CD4-positive, CD25-positive, alpha-beta regulatory T cell (primary cell): Measurements from ENCODE around the gene TMSB10. TPM values are rescaled to one million over a fixed set of nuclear protein-coding genes. Genes with fewer than 3 reads are reported as not detected.

Experiments
- ATAC-seq, 2 donors: fragments of 150-1000 bp; cut with Tn5 transposase; one replicate each; pipeline ENCODE4 v1.10.0; 2021; ENCODE audit warnings: low read depth in 2 of 2, moderate number of reproducible peaks in 2 of 2, moderate library complexity in 1 of 2
- DNase-seq, 3 donors: peaks; one replicate each; pipeline versions ENCODE4 v3.0.0 to v3.0.0-alpha.2; 2012 to 2022; ENCODE audit warnings: mixed read lengths in 1 of 3
- H3K27ac ChIP-seq: one replicate; pipeline ENCODE4 v1.7.0; 2013; ENCODE audit warnings: mild to moderate bottlenecking, low read length; ENCODE audit not compliant: insufficient read depth, poor library complexity, severe bottlenecking
- H3K27me3 ChIP-seq: one replicate; pipeline ENCODE4 v1.7.0; 2013; ENCODE audit warnings: low read length; ENCODE audit not compliant: control insufficient read depth, insufficient read depth
- H3K36me3 ChIP-seq: one replicate; pipeline ENCODE4 v1.7.0; 2013; ENCODE audit warnings: mild to moderate bottlenecking, low read length, moderate library complexity; ENCODE audit not compliant: control insufficient read depth, insufficient read depth
- H3K4me1 ChIP-seq: 2 replicates; pipeline ENCODE4 v1.7.0; 2013; ENCODE audit warnings: mild to moderate bottlenecking, low read length; ENCODE audit not compliant: insufficient read depth, control insufficient read depth, poor library complexity, severe bottlenecking
- H3K4me3 ChIP-seq: one replicate; pipeline ENCODE4 v1.7.0; 2013; ENCODE audit warnings: low read depth, mild to moderate bottlenecking, low read length, moderate library complexity
- H3K9me3 ChIP-seq, 2 experiments: 1 replicate in 1 of 2; 2 replicates in 1 of 2; pipeline ENCODE4 v1.7.0; 2013; ENCODE audit warnings: low read length in 2 of 2, mild to moderate bottlenecking in 1 of 2, moderate library complexity in 1 of 2; ENCODE audit not compliant: control insufficient read depth in 2 of 2
- H3K27ac Mint-ChIP-seq, 3 donors: one replicate each; pipeline ENCODE4 v1.8.0; 2020 to 2022; ENCODE audit warnings: mild to moderate bottlenecking in 3 of 3, mixed read lengths in 3 of 3, moderate library complexity in 2 of 3
- H3K27me3 Mint-ChIP-seq: one replicate; pipeline ENCODE4 v1.8.0; 2022; ENCODE audit warnings: mild to moderate bottlenecking, mixed read lengths
- H3K36me3 Mint-ChIP-seq: one replicate; pipeline ENCODE4 v1.8.0; 2020; ENCODE audit warnings: mixed read lengths
- H3K4me1 Mint-ChIP-seq, 4 donors: one replicate each; pipeline ENCODE4 v1.8.0; 2020 to 2022; ENCODE audit warnings: mixed read lengths in 4 of 4, mild to moderate bottlenecking in 1 of 4
- H3K4me3 Mint-ChIP-seq, 4 donors: one replicate each; pipeline ENCODE4 v1.8.0; 2020 to 2022; ENCODE audit warnings: mild to moderate bottlenecking in 4 of 4, mixed read lengths in 4 of 4, moderate library complexity in 3 of 4
- H3K9me3 Mint-ChIP-seq, 7 donors: one replicate each; pipeline ENCODE4 v1.8.0; 2020 to 2022; ENCODE audit warnings: mixed read lengths in 7 of 7, mild to moderate bottlenecking in 3 of 7, moderate library complexity in 2 of 7
- polyA plus RNA-seq, 4 donors: library from polyadenylated mRNA; unstranded; fragments of 300-500 nt; fragmentation: Illumina TruSeq; gene quantifications; one replicate each; pipeline ENCODE4 v1.2.3, GENCODE V29; 2021
- total RNA-seq: library from RNA; stranded (reverse); gene quantifications from one replicate; pipeline ENCODE4 v1.2.3, GENCODE V29; 2022

Gene TMSB10
- total and polyA plus RNA-seq, 5 donors from 2014 or later: 2,468 to 10,693 (median 7,091) TPM

- no peaks in the 10 kb centered on the region for H3K9me3 Mint-ChIP-seq
- Histone ChIP-seq H3K4me3 (peak overlapping the region; percentile 70), H3K36me3 (no peaks in the 10 kb centered on the region), H3K4me1 (peaks cover 49% of the 10 kb centered on the region), H3K9me3 (no peaks in the 10 kb centered on the region), H3K27me3 (no peaks in the 10 kb centered on the region), H3K27ac (peak overlapping the region; percentile 66)
- no peak for ATAC-seq
- no peaks in the 10 kb centered on the region for H3K36me3 Mint-ChIP-seq
- H3K27ac Mint-ChIP-seq: peak overlapping the region; percentile 95 to 96 (median 96)
- H3K4me3 Mint-ChIP-seq: peak overlapping the region in 3 of 4 donors; percentile 28 to 71 (median 65)
- no peak for DNase-seq
- H3K4me1 Mint-ChIP-seq: peaks cover 33 to 75% (median 54%) of the 10 kb centered on the region in 4 donors
- H3K27me3 Mint-ChIP-seq: no peaks in the 10 kb centered on the region
Measured at GRCh38 chr2:84897773-84898172, 7.7 kb upstream of the TMSB10 start.

GRCh38 chr2:84899304-84900204 is 5.9 kb upstream of the TMSB10 start:
- H3K4me3 Mint-ChIP-seq: peak overlapping the region in 1 of 4 donors; percentile 48
- no peak for ATAC-seq
- DNase-seq: no peak
- no peaks in the 10 kb centered on the region for H3K9me3 ChIP-seq
- H3K27ac Mint-ChIP-seq: peak overlapping the region; percentile 48 to 96 (median 96)
- no peaks in the 10 kb centered on the region for H3K27me3 ChIP-seq
- H3K4me1 Mint-ChIP-seq: peaks cover 33 to 81% (median 54%) of the 10 kb centered on the region in 4 donors
- no peaks in the 10 kb centered on the region for H3K36me3 Mint-ChIP-seq
- H3K27me3 Mint-ChIP-seq: no peaks in the 10 kb centered on the region
- no peaks in the 10 kb centered on the region for H3K36me3 ChIP-seq
- H3K4me3 ChIP-seq: no peak overlapping the region
- H3K4me1 ChIP-seq: peaks cover 48% of the 10 kb centered on the region
- no peak overlapping the region for H3K27ac ChIP-seq
- no peaks in the 10 kb centered on the region for H3K9me3 Mint-ChIP-seq

GRCh38 chr2:84900971-84901370 is 4.5 kb upstream of the TMSB10 start:
- peaks cover 22 to 71% (median 47%) of the 10 kb centered on the region in 4 donors for H3K4me1 Mint-ChIP-seq
- H3K27me3 Mint-ChIP-seq: no peaks in the 10 kb centered on the region
- H3K27me3 ChIP-seq: no peaks in the 10 kb centered on the region
- H3K27ac ChIP-seq: no peak overlapping the region
- DNase-seq (no peak), ATAC-seq (no peak)
- H3K4me3 Mint-ChIP-seq: peak overlapping the region in 2 of 4 donors; percentile 48 to 72
- peaks cover under 1% of the 10 kb centered on the region for H3K36me3 Mint-ChIP-seq
- no peaks in the 10 kb centered on the region for H3K36me3 ChIP-seq
- no peak overlapping the region for H3K27ac Mint-ChIP-seq
- H3K4me3 ChIP-seq: no peak overlapping the region
- H3K9me3 Mint-ChIP-seq: no peaks in the 10 kb centered on the region
- H3K9me3 ChIP-seq: no peaks in the 10 kb centered on the region
- peaks cover 37% of the 10 kb centered on the region for H3K4me1 ChIP-seq

- Histone ChIP-seq H3K27ac (no peak overlapping the region), H3K9me3 (no peaks in the 10 kb centered on the region), H3K36me3 (peaks cover 4% of the 10 kb centered on the region), H3K4me3 (no peak overlapping the region), H3K4me1 (peaks cover 37% of the 10 kb centered on the region), H3K27me3 (no peaks in the 10 kb centered on the region)
- H3K27me3 Mint-ChIP-seq: no peaks in the 10 kb centered on the region
- no peaks in the 10 kb centered on the region for H3K9me3 Mint-ChIP-seq
- H3K36me3 Mint-ChIP-seq: peaks cover 7% of the 10 kb centered on the region
- DNase-seq (no peak), ATAC-seq (no peak)
- H3K27ac Mint-ChIP-seq: no peak overlapping the region
- peak overlapping the region in 1 of 4 donors; percentile 92 for H3K4me3 Mint-ChIP-seq
- H3K4me1 Mint-ChIP-seq: peaks cover 21 to 65% (median 42%) of the 10 kb centered on the region in 4 donors
Measured at GRCh38 chr2:84901593-84902120, 3.8 kb upstream of the TMSB10 start.

GRCh38 chr2:84902526-84902925 is 2.9 kb upstream of the TMSB10 start:
- H3K9me3 Mint-ChIP-seq: peaks cover 0 to 3% (median 0%) of the 10 kb centered on the region in 7 donors
- no peaks in the 10 kb centered on the region for H3K9me3 ChIP-seq
- peaks cover 4% of the 10 kb centered on the region for H3K36me3 ChIP-seq
- H3K27me3 ChIP-seq: no peaks in the 10 kb centered on the region
- H3K36me3 Mint-ChIP-seq: peaks cover 16% of the 10 kb centered on the region
- no peak overlapping the region for H3K4me3 ChIP-seq
- no peaks in the 10 kb centered on the region for H3K27me3 Mint-ChIP-seq
- H3K4me1 ChIP-seq: peaks cover 37% of the 10 kb centered on the region
- peaks cover 16 to 67% (median 44%) of the 10 kb centered on the region in 4 donors for H3K4me1 Mint-ChIP-seq
- H3K4me3 Mint-ChIP-seq: peak overlapping the region in 1 of 4 donors; percentile 92
- DNase-seq (no peak), ATAC-seq (no peak)
- H3K27ac ChIP-seq: no peak overlapping the region
- peak overlapping the region in 1 of 3 donors; percentile 5 for H3K27ac Mint-ChIP-seq

- Histone ChIP-seq H3K4me1 (peaks cover 35% of the 10 kb centered on the region), H3K27me3 (no peaks in the 10 kb centered on the region), H3K4me3 (peak overlapping the region; percentile 58), H3K27ac (no peak overlapping the region), H3K9me3 (no peaks in the 10 kb centered on the region), H3K36me3 (peaks cover 4% of the 10 kb centered on the region)
- DNase-seq (no peak), ATAC-seq (no peak)
- peak overlapping the region; percentile 90 to 97 (median 94) for H3K4me3 Mint-ChIP-seq
- no peaks in the 10 kb centered on the region for H3K27me3 Mint-ChIP-seq
- H3K4me1 Mint-ChIP-seq: peaks cover 16 to 66% (median 44%) of the 10 kb centered on the region in 4 donors
- H3K9me3 Mint-ChIP-seq: peaks cover 0 to 7% (median 1%) of the 10 kb centered on the region in 7 donors
- peak overlapping the region; percentile 91 to 95 (median 94) for H3K27ac Mint-ChIP-seq
- H3K36me3 Mint-ChIP-seq: peaks cover 20% of the 10 kb centered on the region
Measured at GRCh38 chr2:84904151-84904550, 1.3 kb upstream of the TMSB10 start.

- Histone ChIP-seq H3K4me1 (peaks cover 32% of the 10 kb centered on the region), H3K4me3 (peak overlapping the region; percentile 58), H3K36me3 (peaks cover 4% of the 10 kb centered on the region), H3K27me3 (no peaks in the 10 kb centered on the region), H3K9me3 (no peaks in the 10 kb centered on the region), H3K27ac (peak overlapping the region; percentile 79)
- peaks cover 0 to 13% (median 2%) of the 10 kb centered on the region in 7 donors for H3K9me3 Mint-ChIP-seq
- H3K4me1 Mint-ChIP-seq: peaks cover 16 to 66% (median 43%) of the 10 kb centered on the region in 4 donors
- ATAC-seq: no peak
- peak overlapping the region; percentile 90 to 97 (median 94) for H3K4me3 Mint-ChIP-seq
- no peaks in the 10 kb centered on the region for H3K27me3 Mint-ChIP-seq
- DNase-seq: peak in 2 of 3 donors; percentile 23 to 59
- peak overlapping the region; percentile 91 to 95 (median 94) for H3K27ac Mint-ChIP-seq
- peaks cover 25% of the 10 kb centered on the region for H3K36me3 Mint-ChIP-seq
Measured at GRCh38 chr2:84904717-84905174, 710 bp upstream of the TMSB10 start.
